HepG2 (cell line): ENCODE measurements around the gene EEF1AKMT4. TPM values are rescaled to one million over a fixed set of nuclear protein-coding genes. Genes with fewer than 3 reads are reported as not detected.
A peak's percentile ranks its signal among the peaks of the same experiment; 100 is the strongest.

Experiments used
- ATAC-seq: fragments of 200-7000 bp; cut with Tn5 transposase; 3 replicates; pipeline ENCODE4 v1.9.1; 2020; ENCODE audit warnings: mild to moderate bottlenecking, moderate library complexity
- BruUV-seq: library from RNA; stranded (reverse); fragments of 400-500 nt; replicated peaks from 2 replicates; lab custom pipeline; 2021; lab: Mats Ljungman, UMichigan
- CTCF ChIA-PET: fragments of 300-600 bp; formaldehyde crosslinking; extraction: SDS; loops from one replicate; lab custom pipeline; 2021; ENCODE audit warnings: low total read pairs, inconsistent platforms, low intra/inter-chr PET ratio; lab: Yijun Ruan, JAX
- POLR2A ChIA-PET: fragments of 350-600 bp; sonication (Branson Sonifier 250); formaldehyde crosslinking; loops from one replicate; lab custom pipeline; 2020; ENCODE audit warnings: antibody characterized with exemption, inconsistent platforms; lab: Yijun Ruan, JAX
- DNase-seq: peaks from one replicate; pipeline ENCODE4 v3.0.0-alpha.2; 2015; ENCODE audit warnings: low spot score
- FAIRE-seq: peaks from 3 replicates; lab custom pipeline; 2011; peaks lifted over from hg19 to GRCh38; lab: Jason Lieb, UNC
- H2AFZ ChIP-seq: one replicate; pipeline ENCODE4 v1.6.1; 2011; ENCODE audit warnings: low read length, inconsistent platforms
- H3K27ac ChIP-seq: fragments of 300-600 bp; 3 replicates; pipeline ENCODE4 v1.8.0; 2011; ENCODE audit warnings: mixed run types, mild to moderate bottlenecking, mixed read lengths, low read length, inconsistent platforms; ENCODE audit not compliant: insufficient read depth; ENCODE audit errors: extremely low read length
- H3K27me3 ChIP-seq, 2 experiments: fragments of 200-600 bp in 1 of 2; 2 replicates in 1 of 2; 3 replicates in 1 of 2; pipeline versions ENCODE4 v1.6.0 to v1.8.0; 2011; ENCODE audit warnings: low read length in 2 of 2, mild to moderate bottlenecking in 2 of 2, moderate library complexity in 2 of 2, inconsistent platforms in 1 of 2; ENCODE audit not compliant: insufficient read depth in 2 of 2, control insufficient read depth in 1 of 2
- H3K36me3 ChIP-seq, 2 experiments: fragments of 200-600 bp in 1 of 2; replicated peaks in 1 of 2; 2 replicates in 1 of 2; 3 replicates in 1 of 2; pipeline versions ENCODE4 v1.5.1 to v1.8.0; 2011; ENCODE audit warnings: low read length in 2 of 2, inconsistent platforms in 1 of 2; ENCODE audit not compliant: insufficient read depth in 2 of 2, control insufficient read depth in 1 of 2
- H3K4me1 ChIP-seq: 2 replicates; pipeline ENCODE4 v1.5.1; 2012; ENCODE audit warnings: low read length, inconsistent platforms; ENCODE audit not compliant: insufficient read depth
- H3K4me2 ChIP-seq: 2 replicates; pipeline ENCODE4 v1.6.0; 2011; ENCODE audit warnings: low read depth, low read length, inconsistent platforms
- H3K4me3 ChIP-seq, 3 experiments: fragments of 200-600 bp in 1 of 3; sonication (generic), shearing (Covaris generic) in 1 of 3; replicated peaks in 1 of 3; 2 replicates each; pipeline ENCODE4 v1.5.1; 2011 to 2016; ENCODE audit warnings: low read length in 3 of 3, inconsistent platforms in 2 of 3, low read depth in 2 of 3, mild to moderate bottlenecking in 2 of 3, control low read depth in 1 of 3, mixed read lengths in 1 of 3; ENCODE audit not compliant: insufficient read depth in 1 of 3
- H3K79me2 ChIP-seq: one replicate; pipeline ENCODE4 v1.6.1; 2011; ENCODE audit warnings: low read length, inconsistent platforms; ENCODE audit not compliant: insufficient read depth
- H3K9ac ChIP-seq: 2 replicates; pipeline ENCODE4 v1.6.0; 2011; ENCODE audit warnings: mild to moderate bottlenecking, low read depth, low read length, inconsistent platforms; ENCODE audit not compliant: insufficient read depth
- H3K9me3 ChIP-seq: 2 replicates; pipeline ENCODE4 v1.5.1; 2012; ENCODE audit warnings: mild to moderate bottlenecking, low read length
- H4K20me1 ChIP-seq: 2 replicates; pipeline ENCODE4 v1.6.0; 2011; ENCODE audit warnings: inconsistent platforms, mild to moderate bottlenecking, low read length, moderate library complexity; ENCODE audit not compliant: insufficient read depth
- CC2D1A ChIP-seq: sonication (generic); formaldehyde crosslinking; IDR thresholded peaks from 2 replicates; pipeline ENCODE4 v1.8.1; 2023; ENCODE audit warnings: mild to moderate bottlenecking, missing genetic modification reagents
- SIN3B ChIP-seq: fragments of 150-350 bp; IDR thresholded peaks from 2 replicates; pipeline ENCODE4 v1.6.1; 2014; ENCODE audit warnings: low read length
- ZNF414 ChIP-seq: sonication (generic); formaldehyde crosslinking; IDR thresholded peaks from 2 replicates; pipeline ENCODE4 v1.5.0; 2020; ENCODE audit warnings: missing genetic modification reagents
- ZSCAN20 ChIP-seq: sonication (generic); formaldehyde crosslinking; IDR thresholded peaks from 2 replicates; pipeline ENCODE4 v1.4.0; 2020; ENCODE audit warnings: missing genetic modification reagents, mild to moderate bottlenecking, borderline replicate concordance
- WGBS: methylation state at CpG from one replicate; pipeline ENCODE4 v1.1.6; 2017; ENCODE audit warnings: low lambda C conversion rate; 5-methylcytosine and 5-hydroxymethylcytosine counted together
- in situ Hi-C: cut with HindIII; loops from 2 replicates; pipeline ENCODE4 v1.10.0; 2017; ENCODE audit warnings: low pct_unique_long_range_greater_than_20kb; ENCODE audit not compliant: extremely low pct_ligation_motif_present
- intact Hi-C: fragments of 100-400 bp; cut with micrococcal nuclease; formaldehyde crosslinking; loops from one replicate; pipeline ENCODE4 v1.10.0; 2022; ENCODE audit not compliant: unreplicated experiment
- polyA plus RNA-seq, 8 experiments: library from polyadenylated mRNA; depleted of rRNA in 3 of 8; stranded (reverse) in 7 of 8; unstranded in 1 of 8; fragments of >200 nt; fragmentation: Illumina TruSeq in 4 of 8; extraction: Trizol in 4 of 8; gene quantifications; 2 replicates each; pipeline versions ENCODE4 v1.2.1 to v1.2.3, GENCODE V29; 2011 to 2016; ENCODE audit warnings: low read depth in 4 of 8, missing spikeins in 1 of 8, mixed read lengths in 1 of 8; ENCODE audit not compliant: insufficient read depth in 1 of 8
- total RNA-seq, 5 experiments: library from RNA; depleted of rRNA; stranded (reverse); fragments of >200 nt; fragmentation: Illumina TruSeq; extraction: Trizol; gene quantifications; 2 replicates each; pipeline ENCODE4 v1.2.3, GENCODE V29; 2016; ENCODE audit warnings: low read depth in 1 of 5

EEF1AKMT4 gene
- total and polyA plus RNA-seq, 2 of the 13 experiments (the other 11 are each of a cell fraction or from before 2014, with no cell fraction given): 13.1 to 15.8 TPM

- no peak for TF ChIP-seq ZNF414 (CRISPR knock-in tag)
- TF ChIP-seq, all 625 proteins: peak for 11
Measured at GRCh38 chr3:184227481-184227935, 22.0 kb upstream of the EEF1AKMT4 start (continued).

- no TSS peak for BruUV-seq
- ChIA-PET POLR2A (interaction anchor here (1.2 to 2.1 kb wide), 4 partner anchors 12 to 93 kb away, joined by 3 to 7 read pairs (median 5); partner anchors contain the start of gene EIF2B5), CTCF (interaction anchor here (1.2 to 2.1 kb wide), 4 partner anchors 13 to 22 kb away, joined by 3 to 13 read pairs (median 7); partner anchors contain the start of gene EEF1AKMT4)
- no peak overlapping the region for H3K27ac ChIP-seq
- H3K4me3 ChIP-seq: peak overlapping the region in 1 of 3 experiments; percentile 80; a peak in 1 of 6 replicates
- H2AFZ ChIP-seq: no peak overlapping the region
- H3K36me3 ChIP-seq: no peaks in the 10 kb centered on the region
- no peak overlapping the region for H3K9ac ChIP-seq
- in situ Hi-C loops: no loop called here
- intact Hi-C loops: loop anchor here (10.0 kb wide), 1 partner anchor 56 kb away; no protein-coding TSS in a partner anchor
- TF ChIP-seq ZSCAN20 (CRISPR knock-in tag) (no peak), CC2D1A (no peak), SIN3B (no peak)
- 30% methylated on average over 9 of the region's 12 CpGs for WGBS
- no peaks in the 10 kb centered on the region for H3K9me3 ChIP-seq
- H4K20me1 ChIP-seq: peaks cover 5% of the 10 kb centered on the region; the same call in 1 of the 2 replicates
- FAIRE-seq (no peak), ATAC-seq (no peak), DNase-seq (no peak)
- peaks cover 7 to 57% of the 10 kb centered on the region in 2 experiments; a peak in 4 of 5 replicates for H3K27me3 ChIP-seq
- H3K79me2 ChIP-seq: no peaks in the 10 kb centered on the region
- peaks cover 11% of the 10 kb centered on the region; the same call in 1 of the 2 replicates for H3K4me1 ChIP-seq
- H3K4me2 ChIP-seq: peak overlapping the region; percentile 98; the same call in 1 of the 2 replicates
Measured at GRCh38 chr3:184228376-184229137, 20.9 kb upstream of the EEF1AKMT4 start.
